Measurements from ENCODE around the gene STK10.

Gene STK10

DNA sequence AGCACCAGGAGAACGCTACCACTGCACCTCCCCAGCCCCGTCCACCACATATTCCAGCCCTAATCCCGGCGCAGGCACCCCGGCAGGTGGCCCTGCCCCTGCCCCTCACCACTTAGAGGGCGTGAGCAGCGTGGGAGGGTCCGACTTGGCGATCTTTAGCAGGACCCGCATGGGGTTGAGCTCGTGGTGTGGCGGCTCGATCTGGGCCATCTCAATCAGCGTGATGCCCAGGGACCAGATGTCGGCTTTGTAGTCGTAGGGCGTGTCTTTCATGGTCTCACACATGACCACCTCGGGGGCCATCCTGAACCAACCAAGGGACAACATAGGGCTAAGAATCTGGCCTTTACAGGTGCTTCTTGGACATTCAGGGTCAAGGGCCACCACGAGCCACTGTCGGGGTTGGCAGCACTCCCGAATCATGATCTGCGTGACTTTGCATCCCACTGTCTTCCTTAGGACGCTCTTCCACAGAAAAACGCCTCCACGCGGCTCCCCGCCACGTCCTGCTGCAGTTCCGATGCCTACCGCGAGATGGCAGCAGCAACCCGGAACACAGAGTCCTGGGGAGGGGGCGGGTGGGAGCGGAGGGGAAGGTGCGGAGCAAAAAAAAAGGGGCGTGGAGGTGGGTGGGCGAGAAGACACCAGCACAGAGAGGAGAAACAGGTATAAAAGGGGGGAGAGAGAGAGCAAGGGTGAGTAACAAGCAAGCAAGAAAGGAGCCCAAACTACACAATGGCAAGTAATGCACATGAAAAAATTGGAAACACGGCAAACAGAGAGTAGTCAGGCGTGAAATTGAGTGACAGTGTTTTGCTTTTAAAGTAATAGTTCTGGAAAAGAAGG lies 81.3 kb downstream of the STK10 start:
- DNase-seq (ENCODE audit: low spot score): peak; percentile 24

DNA sequence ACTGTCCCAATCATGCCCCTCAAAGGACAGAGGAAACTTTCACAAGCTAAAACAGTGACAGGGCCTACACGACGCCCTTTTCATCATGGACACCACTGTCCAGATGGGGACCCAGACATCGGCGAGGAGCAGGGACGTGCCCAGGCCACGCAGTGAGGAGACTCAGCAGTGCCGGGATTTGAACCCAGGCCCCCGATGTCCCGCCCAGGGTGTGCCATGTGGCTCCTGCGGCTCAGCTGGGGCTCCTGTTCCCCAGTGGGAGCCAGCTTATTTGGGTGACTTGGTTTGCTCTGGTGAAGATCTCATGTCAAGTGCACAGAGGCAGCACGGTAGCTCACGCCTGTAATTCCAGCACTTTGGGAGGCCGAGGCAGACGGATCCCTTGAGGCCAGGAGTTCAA lies 82.2 kb downstream of the STK10 start:
- DNase-seq (ENCODE audit: low spot score): no peak

GRCh38 chr5:172104801-172105701 lies 83.0 kb downstream of the STK10 start:
- DNase-seq (ENCODE audit: low spot score): no peak

DNA sequence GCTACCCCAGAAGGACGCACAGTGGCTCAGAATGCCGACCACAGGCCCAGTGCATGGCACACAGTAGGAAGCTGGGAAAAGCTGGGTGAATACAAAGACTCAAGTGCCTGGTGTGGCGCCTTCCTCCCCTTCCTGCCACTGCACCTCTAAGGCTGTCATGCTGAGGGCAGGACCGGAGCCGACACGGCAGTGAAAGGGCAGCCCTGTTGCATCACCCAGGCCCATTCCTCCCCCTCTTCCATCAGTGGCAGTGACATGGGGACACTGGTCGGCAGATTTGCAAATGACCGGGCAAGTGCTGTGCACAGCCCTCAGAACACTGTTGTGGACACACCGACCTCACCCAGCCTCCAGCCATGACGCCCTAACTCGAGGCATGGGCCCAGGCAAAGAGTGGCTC lies 84.0 kb downstream of the STK10 start:
- no peak for DNase-seq (ENCODE audit: low spot score)

DNA sequence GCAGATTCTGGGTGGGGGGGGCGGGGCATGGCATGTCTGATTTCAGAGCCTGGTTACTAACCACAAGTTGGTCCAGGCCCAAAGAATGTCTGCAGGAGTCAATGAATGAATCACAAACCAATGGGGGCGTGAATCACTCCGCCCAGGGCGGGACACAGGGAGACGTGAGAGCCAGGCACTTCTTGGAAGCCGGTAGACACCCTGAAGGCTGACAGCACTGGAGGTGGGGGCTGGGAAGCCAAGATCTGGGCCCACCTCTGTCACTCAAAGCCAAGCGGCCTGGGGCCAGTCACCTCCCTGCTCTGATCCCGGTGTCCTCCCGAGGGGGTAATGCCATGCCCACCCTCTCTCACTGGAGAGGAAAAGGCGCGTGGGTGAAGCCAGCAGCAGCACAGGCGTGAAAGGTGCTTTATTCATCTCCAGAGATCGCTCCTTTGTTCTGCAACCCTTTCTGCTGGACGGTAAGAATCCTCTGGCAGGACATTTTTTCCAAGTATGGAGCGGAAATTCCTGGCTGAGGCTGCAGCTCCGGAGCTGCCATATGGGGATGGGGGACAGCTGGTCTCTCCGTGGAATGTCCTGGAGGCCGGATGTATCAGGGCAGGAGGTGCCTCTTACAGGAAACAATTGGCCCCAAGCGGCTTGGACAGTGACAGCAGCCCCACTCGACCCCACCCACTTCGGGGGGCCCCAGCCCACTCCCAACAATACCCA lies 85.0 kb downstream of the STK10 start:
- no peak for DNase-seq (ENCODE audit: low spot score)

- no peak for DNase-seq (ENCODE audit: low spot score)
These were observed 85.7 kb downstream of the STK10 start for GRCh38 chr5:172102218-172102870.

GRCh38 chr5:172101547-172102217 lies 86.3 kb downstream of the STK10 start:
- no peak for DNase-seq (ENCODE audit: low spot score)

DNA sequence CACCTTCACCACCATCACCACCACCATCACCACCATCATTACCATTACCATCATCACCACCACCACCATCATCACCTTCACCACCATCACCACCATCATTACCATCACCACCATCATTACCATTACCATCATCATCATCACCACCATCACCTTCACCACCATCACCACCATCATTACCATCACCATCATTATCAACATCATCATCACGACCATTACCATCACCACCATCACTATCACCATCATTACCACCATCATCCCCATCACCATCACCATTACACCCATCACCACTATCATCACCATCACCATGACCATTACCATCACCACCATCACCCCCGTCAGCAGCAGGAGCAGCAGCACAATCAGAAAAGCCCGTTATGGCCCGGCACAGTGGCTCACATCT lies 89.1 kb downstream of the STK10 start:
- no peak for DNase-seq (ENCODE audit: low spot score)

GRCh38 chr5:172098046-172098445 lies 90.0 kb downstream of the STK10 start:
- DNase-seq (ENCODE audit: low spot score): no peak

GRCh38 chr5:172097356-172097755 lies 90.7 kb downstream of the STK10 start:
- DNase-seq (ENCODE audit: low spot score): no peak

DNA sequence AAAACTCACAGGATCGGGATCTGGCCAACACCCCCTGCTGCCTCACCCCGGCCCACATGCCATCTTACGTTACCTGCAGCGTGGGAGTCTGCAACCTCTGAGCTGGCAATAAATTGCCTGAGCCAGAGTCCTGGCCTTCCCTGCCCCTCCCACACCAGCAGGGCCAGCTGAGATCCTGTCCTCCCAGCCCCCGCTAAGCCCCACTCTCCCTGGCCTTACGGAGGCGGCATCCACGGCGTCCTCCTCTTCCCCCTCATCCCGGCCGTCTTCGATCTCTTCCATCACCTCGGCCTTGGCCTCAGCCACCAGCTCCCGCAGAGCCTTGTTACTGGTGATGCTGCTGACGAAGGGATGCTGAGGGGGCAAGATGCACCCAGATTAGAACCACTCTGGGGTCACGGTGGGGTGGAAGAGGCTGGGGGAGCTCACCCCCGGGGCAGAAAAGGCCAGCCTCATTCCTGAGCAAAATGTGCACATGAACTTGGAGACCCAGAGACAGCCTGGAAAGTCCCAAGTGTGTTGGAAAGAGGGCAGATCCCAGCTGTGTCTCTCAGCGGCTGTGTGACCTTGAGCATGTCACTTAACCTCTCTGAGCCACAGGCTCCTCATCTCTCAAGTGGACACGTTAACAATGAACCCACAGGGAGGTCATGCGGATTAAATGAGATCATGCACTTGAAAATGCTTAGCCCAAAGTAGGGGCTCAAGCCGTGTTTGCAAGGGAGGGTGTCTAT lies 91.7 kb downstream of the STK10 start:
- DNase-seq (ENCODE audit: low spot score): no peak

DNA sequence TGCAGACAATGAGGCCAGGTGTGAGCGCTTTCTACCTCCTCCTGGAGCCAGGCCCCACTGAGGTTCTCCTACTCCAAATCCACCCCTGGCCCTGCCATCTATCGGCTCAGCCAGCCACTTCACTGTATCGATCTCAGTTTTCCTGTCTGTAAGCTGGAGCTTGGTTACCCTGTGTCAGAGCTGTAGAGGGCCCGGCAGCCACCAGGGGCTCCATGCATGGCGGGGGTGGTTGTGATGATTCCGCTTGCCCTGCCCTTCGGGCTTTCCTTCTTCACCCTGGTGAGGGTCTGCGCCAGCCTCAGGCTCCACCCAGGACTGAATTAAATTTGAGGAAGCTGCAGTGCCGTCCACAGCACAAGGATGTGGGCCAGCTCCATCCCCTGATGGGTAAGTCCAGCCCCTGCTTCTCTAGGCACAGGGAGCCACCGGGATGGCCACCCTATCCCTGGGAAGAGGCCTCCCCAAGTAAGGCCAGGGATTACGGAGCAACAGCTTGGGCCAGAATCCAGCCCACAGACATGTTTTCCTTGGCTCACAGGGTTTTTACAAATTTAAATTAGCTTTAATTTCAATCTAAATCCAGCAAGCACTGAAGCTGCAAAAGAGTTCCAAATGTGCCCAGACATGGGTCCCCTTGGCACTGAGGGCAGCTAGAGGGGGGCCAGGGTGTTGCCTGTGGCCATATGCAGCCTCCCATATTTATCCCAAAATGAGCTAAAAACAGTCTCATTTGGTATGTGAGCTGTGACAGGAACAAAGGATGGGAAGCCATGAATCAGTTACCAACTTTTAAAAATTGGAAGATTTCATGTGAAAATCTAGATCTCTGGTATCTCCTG lies 92.4 kb downstream of the STK10 start:
- DNase-seq (ENCODE audit: low spot score): no peak

GRCh38 chr5:172093965-172094364 lies 94.1 kb downstream of the STK10 start:
- DNase-seq (ENCODE audit: low spot score): no peak

- no peak for DNase-seq (ENCODE audit: low spot score)
These were observed 94.5 kb downstream of the STK10 start for GRCh38 chr5:172093559-172093958.

GRCh38 chr5:172091956-172092732 lies 95.9 kb downstream of the STK10 start:
- no peak for DNase-seq (ENCODE audit: low spot score)

GRCh38 chr5:172090976-172091547 lies 97.0 kb downstream of the STK10 start:
- no peak for DNase-seq (ENCODE audit: low spot score)

DNA sequence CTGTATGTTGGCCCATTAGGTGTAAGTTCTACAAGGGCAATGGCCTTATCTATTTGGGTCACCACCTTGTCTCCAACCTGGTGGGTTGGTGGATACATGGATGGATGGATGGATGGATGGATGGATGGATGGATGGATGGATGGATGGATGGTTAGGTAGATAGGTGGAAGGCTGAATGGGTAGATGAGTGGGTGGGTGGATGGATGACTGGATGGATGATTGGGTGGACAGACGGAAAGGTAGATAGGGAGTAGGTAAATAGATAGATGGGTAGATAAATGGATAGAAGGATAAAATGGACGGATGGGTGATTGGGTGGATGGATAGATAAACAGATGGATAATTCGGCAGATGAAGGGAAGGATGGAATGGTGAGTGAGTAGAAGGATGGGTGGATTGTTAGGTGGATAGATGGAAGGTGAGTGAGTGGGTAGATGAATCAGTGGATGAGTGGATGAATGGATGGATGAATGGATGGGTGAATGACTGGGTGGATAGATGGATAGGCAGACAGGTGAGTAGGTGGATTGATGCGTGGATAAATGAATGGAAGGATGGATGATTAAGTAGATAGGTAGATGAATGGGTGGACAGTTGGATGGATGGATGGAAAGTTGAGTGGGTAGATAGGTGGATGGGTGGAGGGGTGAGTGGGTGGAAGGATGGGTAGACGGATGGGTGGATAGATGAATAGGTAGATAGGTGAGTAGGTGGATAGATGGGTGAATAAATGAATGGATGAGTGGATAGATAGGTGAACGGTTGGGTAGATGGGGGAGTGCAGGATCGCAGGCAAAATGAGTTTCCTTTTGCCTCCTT lies 98.5 kb downstream of the STK10 start:
- no peak for DNase-seq (ENCODE audit: low spot score)

DNA sequence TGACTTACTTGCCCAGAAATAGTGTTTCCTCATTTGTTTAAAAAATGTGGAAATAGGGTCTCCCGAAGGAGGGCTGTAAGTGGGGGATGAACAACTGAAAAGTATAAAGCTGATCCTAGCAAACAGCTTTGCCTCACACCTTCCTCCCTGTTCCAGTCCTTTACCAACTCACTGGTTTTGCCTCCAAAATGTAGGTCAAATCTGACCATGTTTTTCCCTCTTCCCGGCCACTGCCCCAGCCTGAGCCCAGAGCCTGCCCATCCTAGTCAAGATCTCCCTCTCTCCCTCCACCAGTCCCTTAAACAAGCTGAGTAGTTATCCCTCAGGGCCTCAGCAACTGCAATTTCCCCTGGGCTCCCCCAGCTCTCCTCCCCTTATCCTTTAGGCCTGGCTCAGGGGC lies 99.2 kb downstream of the STK10 start:
- DNase-seq (ENCODE audit: low spot score): no peak

All from pons (tissue), 1 donor.